HG02973 (cell line): ENCODE measurements around the gene RTP5.
"Not testable (repeated sequence)": the region's sequence is repeated elsewhere in the genome, so short reads cannot be mapped to it uniquely, and the experiment has no call there.

ENCODE experiments used
- ATAC-seq: cut with Tn5 transposase; IDR thresholded peaks from one replicate; pipeline ENCODE4 v1.9.1; 2021; ENCODE audit warnings: moderate library complexity; ENCODE audit not compliant: unreplicated experiment

The RTP5 gene

GRCh38 chr2:241869087-241869961 lies at the start of gene RTP5:
Gene RTP5 (plus strand): TSS chr2:241869729. CDS start chr2:241869757, 28 bp downstream.
- no peak for ATAC-seq

- ATAC-seq, result not testable (repeated sequence)
Measured at GRCh38 chr2:241819947-241820624, 49.4 kb upstream of the RTP5 start.

GRCh38 chr2:241820625-241821384 lies 48.7 kb upstream of the RTP5 start:
- no peak for ATAC-seq

DNA sequence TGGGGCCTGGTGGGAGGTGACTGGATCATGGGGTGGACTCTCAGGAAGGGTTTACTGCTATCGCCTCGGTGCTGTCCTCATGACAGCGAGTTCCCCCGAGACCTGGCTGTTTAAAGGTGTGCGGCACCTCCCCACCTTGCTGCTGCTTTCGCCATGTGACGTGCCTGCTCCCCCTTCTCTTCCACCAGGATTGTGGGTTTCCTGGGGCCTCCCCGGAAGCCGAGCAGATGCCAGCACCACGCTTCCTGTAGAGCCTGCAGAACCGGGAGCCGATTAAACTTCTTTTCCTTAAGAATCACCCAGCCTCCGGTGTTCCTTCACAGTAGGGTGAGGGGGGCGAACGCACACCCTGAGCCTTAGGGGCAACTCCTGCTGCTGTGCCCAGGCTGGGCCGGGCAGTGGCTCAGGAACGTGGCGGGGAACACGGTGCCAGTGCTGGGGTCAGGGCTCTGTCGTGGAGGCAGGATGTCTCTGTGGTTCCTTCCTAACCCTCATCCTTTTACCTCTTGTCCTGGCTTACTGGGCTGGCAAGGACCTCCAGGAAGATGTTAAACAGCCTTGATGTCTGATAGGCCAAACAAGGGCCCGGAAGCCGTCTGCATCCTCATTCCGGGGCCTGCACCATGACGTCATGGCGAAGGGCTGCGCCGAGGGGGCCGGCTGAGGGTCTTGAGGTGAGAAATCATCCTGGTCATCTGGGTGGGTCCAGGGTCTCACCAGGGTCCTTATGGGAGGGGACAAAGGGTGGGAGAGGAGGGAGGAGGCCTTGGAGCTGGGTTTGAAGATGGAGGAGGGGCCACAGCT lies 47.9 kb upstream of the RTP5 start:
- no peak for ATAC-seq

DNA sequence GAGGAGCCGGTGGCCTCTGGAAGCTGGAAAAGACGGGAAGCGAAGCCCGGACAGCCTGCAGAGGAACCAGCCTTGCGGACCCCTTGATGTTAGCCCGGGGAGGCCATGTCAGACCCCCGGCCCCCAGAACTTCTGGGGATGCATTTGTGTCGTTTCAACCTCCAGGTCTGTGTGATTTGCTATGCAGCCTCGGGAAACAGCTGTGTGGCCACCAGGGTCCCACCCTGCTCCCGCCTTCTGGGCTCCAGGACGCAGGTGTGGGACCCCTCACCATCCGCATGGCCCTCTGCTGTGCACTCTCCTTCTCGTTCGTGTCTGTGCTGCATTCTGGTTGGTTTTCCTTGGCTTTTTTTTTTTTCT lies 47.3 kb upstream of the RTP5 start:
- ATAC-seq, result no peak

- not testable (repeated sequence) for ATAC-seq
Measured at GRCh38 chr2:241823531-241824437, 45.7 kb upstream of the RTP5 start.

GRCh38 chr2:241827394-241827793 lies 42.1 kb upstream of the RTP5 start:
- no peak for ATAC-seq

GRCh38 chr2:241833101-241833663 lies 36.3 kb upstream of the RTP5 start:
- ATAC-seq, result no peak

- ATAC-seq, result not testable (repeated sequence)
Measured at GRCh38 chr2:241833756-241834526, 35.6 kb upstream of the RTP5 start.

DNA sequence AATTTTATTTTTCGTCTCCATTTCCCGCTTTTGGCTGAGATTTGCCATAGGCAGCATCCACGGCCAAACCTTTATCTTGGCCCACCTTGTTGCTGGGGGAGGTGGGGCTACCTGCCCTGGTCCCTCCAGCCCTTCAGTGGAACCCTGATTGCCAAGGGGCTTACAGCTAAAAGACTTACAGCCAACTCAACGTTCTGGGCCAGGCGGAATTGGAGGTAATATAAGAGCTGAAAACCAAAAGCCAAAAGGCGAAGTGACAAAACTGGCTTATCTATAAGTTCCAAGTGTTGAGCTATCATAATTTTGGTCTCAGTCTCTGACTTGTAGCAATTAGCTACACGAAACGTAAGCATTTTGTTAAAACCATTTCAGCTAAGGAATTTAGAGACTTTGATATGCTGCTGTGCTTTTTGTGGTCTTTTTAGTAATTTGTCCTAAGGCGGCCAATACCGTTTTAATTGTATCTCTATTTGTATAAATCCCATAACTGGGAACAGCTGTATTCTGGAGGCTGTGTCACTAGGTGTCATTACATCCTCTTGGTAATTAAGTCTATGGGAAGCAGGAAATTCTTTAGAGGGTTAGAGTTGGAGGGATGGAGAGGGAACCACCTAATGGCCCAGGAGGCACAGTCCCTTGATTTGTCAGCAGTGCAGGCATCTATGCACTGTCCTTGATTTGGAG lies 34.9 kb upstream of the RTP5 start:
- no peak for ATAC-seq

DNA sequence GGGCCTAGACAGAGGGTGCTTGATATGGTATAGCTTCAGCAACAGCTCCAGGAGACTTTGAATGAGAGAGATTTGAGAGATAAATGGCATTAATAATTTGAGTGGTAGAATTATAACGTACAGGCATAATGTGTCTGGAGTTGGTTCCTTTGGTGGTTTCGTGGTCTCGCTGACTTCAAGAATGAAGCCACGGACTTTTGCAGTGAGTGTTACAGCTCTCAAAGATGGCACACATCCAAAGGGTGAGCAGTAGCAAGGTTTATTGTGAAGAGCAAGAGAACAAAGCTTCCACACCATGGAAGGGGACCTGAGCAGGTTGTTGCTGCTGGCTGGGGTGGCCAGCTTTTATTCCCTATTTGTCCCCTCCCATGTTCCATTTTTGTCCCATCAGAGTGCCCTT lies 33.9 kb upstream of the RTP5 start:
- ATAC-seq, result no peak

DNA sequence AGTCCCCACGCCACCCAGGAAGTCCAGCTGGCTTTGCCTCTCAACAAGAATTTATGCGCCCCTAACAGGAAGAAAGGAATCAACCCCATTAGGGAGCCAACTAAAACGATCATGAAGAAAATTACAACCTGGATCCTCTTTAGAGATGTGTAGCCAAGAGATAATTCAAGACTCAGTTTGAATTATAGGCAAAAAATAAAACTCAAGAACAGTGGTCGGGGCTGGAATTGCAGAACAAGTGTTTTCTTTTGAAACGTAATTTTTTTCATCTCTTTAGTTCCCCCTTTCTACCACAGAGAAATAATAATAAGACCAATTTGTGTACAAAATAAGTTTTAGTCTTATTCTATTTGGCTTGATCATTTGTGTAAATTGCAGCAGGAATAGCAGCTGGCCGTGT lies 33.2 kb upstream of the RTP5 start:
- no peak for ATAC-seq

GRCh38 chr2:241837197-241837965 lies 32.1 kb upstream of the RTP5 start:
- ATAC-seq, result no peak

GRCh38 chr2:241841181-241842066 lies 28.1 kb upstream of the RTP5 start:
- no peak for ATAC-seq

GRCh38 chr2:241842067-241842415 lies 27.5 kb upstream of the RTP5 start:
- no peak for ATAC-seq

DNA sequence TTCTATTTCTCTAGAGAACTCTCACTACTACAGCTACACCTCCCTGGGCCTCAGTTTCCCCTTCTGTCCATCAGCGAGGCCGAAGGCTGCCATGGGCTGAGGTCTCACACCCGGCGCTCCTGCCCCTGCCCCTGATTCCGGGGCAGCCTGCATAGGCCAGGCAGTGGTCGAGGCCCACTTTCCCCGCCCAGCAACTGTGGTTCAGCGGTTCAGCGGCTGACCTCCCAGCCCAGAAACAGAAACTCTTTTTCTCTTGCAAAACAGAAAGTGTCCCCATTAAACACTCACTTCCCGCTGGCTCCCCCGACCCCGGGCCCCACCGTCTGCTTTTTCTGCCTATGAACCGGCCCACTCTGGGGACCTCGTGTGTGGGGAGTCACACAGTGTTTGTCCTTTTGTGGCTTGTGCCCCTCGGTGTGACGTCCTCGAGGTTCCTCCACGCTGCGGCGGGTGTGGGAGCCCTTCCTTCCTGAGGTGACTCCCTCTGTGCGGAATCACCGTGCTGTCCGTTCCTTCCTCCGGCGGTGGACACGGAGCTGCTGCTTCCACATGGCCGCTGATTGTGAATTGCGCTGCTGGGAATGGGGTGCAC lies 26.8 kb upstream of the RTP5 start:
- ATAC-seq, result no peak
